ENCODE data around the gene ZDHHC24.

- TF ChIP-seq GATA2 (IDR thresholded peaks at IDR 0.05; ENCODE audit: low read depth, low read length) (no peak), GATA3 (IDR thresholded peaks at IDR 0.05; ENCODE audit: low read depth, low read length) (no peak)
Measured at GRCh38 chr11:66477263-66478201, 68.3 kb downstream of the ZDHHC24 start.
